SK-N-SH (cell line): ENCODE data around the gene TRIM28. TPM values are rescaled to one million over a fixed set of nuclear protein-coding genes. Genes with fewer than 3 reads are reported as not detected.

Source experiments
- CTCF ChIA-PET: fragments of 300-600, 350-600 bp; formaldehyde crosslinking; extraction: SDS; loops from one replicate; lab custom pipeline; 2021; lab: Yijun Ruan, JAX
- POLR2A ChIA-PET: fragments of 350-600 bp; sonication (Branson Sonifier 250); formaldehyde crosslinking; extraction: SDS; loops from one replicate; lab custom pipeline; 2020; ENCODE audit warnings: antibody characterized with exemption, inconsistent platforms; lab: Yijun Ruan, JAX
- DNase-seq: peaks from one replicate; pipeline ENCODE4 v3.0.0; 2012
- H2AFZ ChIP-seq: fragments of 200-600 bp; sonication (generic); 2 replicates; pipeline ENCODE4 v1.8.1; 2016; ENCODE audit warnings: antibody characterized with exemption, mild to moderate bottlenecking, low read depth
- H3F3A ChIP-seq: fragments of 200-600 bp; sonication (generic); replicated peaks from 2 replicates; pipeline ENCODE3; 2016; ENCODE audit warnings: antibody characterized with exemption, mild to moderate bottlenecking; ENCODE audit not compliant: insufficient read depth
- H3K27ac ChIP-seq, 2 experiments: fragments of 200-500 bp in 1 of 2; fragments of 200-600 bp in 1 of 2; sonication (Bioruptor generic) in 1 of 2; sonication (generic), shearing (Covaris generic) in 1 of 2; 2 replicates each; pipeline versions ENCODE4 v1.5.1 to v1.6.1; 2014 to 2016; ENCODE audit warnings: low read depth in 2 of 2, inconsistent platforms in 1 of 2, low read length in 1 of 2, mild to moderate bottlenecking in 1 of 2, mixed read lengths in 1 of 2
- H3K27me3 ChIP-seq: fragments of 200-600 bp; sonication (generic), shearing (Covaris generic); 2 replicates; pipeline ENCODE4 v1.6.1; 2016; ENCODE audit warnings: mixed run types; ENCODE audit not compliant: insufficient read depth
- H3K36me3 ChIP-seq, 2 experiments: fragments of 200-500 bp in 1 of 2; fragments of 200-600 bp in 1 of 2; sonication (Bioruptor generic) in 1 of 2; sonication (generic) in 1 of 2; replicated peaks in 1 of 2; 2 replicates each; pipeline versions ENCODE3 to v1.5.1; 2014 to 2016; ENCODE audit warnings: low read length in 1 of 2, mild to moderate bottlenecking in 1 of 2; ENCODE audit not compliant: insufficient read depth in 2 of 2, control insufficient read depth in 1 of 2
- H3K4me1 ChIP-seq, 2 experiments: fragments of 200-500 bp in 1 of 2; fragments of 200-600 bp in 1 of 2; sonication (Bioruptor generic) in 1 of 2; sonication (generic), shearing (Covaris generic) in 1 of 2; 2 replicates each; pipeline versions ENCODE4 v1.5.1 to v1.6.1; 2014 to 2016; ENCODE audit warnings: low read depth in 1 of 2, low read length in 1 of 2, mixed run types in 1 of 2; ENCODE audit not compliant: insufficient read depth in 2 of 2, control insufficient read depth in 1 of 2
- H3K4me2 ChIP-seq: fragments of 200-600 bp; sonication (generic), shearing (Covaris generic); 2 replicates; pipeline ENCODE4 v1.6.1; 2017; ENCODE audit warnings: mixed run types
- H3K4me3 ChIP-seq, 2 experiments: fragments of 200-500 bp in 1 of 2; fragments of 200-600 bp in 1 of 2; sonication (Bioruptor generic) in 1 of 2; sonication (generic), shearing (Covaris generic) in 1 of 2; 2 replicates each; pipeline versions ENCODE4 v1.5.1 to v1.8.1; 2014 to 2016; ENCODE audit warnings: low read depth in 2 of 2, inconsistent platforms in 1 of 2, low read length in 1 of 2, mild to moderate bottlenecking in 1 of 2, mixed read lengths in 1 of 2, moderate library complexity in 1 of 2
- H3K79me2 ChIP-seq: fragments of 200-600 bp; sonication (generic); 2 replicates; pipeline ENCODE4 v1.8.1; 2017; ENCODE audit warnings: mild to moderate bottlenecking; ENCODE audit not compliant: insufficient read depth
- H3K9ac ChIP-seq: fragments of 200-600 bp; sonication (generic); 2 replicates; pipeline ENCODE4 v1.6.1; 2017; ENCODE audit warnings: mixed run types
- H3K9me2 ChIP-seq: fragments of 200-600 bp; sonication (generic); 2 replicates; pipeline ENCODE4 v1.6.1; 2017; ENCODE audit warnings: mixed run types
- H3K9me3 ChIP-seq: fragments of 200-600 bp; sonication (generic); 2 replicates; pipeline ENCODE4 v1.6.1; 2017; ENCODE audit warnings: mixed run types, mild to moderate bottlenecking, moderate library complexity
- H4K20me1 ChIP-seq: fragments of 200-600 bp; sonication (generic); 2 replicates; pipeline ENCODE4 v1.6.1; 2017; ENCODE audit warnings: mild to moderate bottlenecking, mixed run types; ENCODE audit not compliant: insufficient read depth
- CHD2 ChIP-seq: fragments of 150-350 bp; IDR thresholded peaks from 2 replicates; pipeline ENCODE4 v1.6.1; 2018; ENCODE audit warnings: low read length; ENCODE audit not compliant: partially characterized antibody
- CTCF ChIP-seq: fragments of 200-600 bp; sonication (generic); IDR thresholded peaks from 2 replicates; pipeline ENCODE4 v1.6.1; 2017; ENCODE audit warnings: antibody characterized with exemption, mild to moderate bottlenecking, moderate library complexity
- ELF1 ChIP-seq: IDR thresholded peaks from 2 replicates; pipeline ENCODE4 v1.4.0; 2012
- EP300 ChIP-seq, 2 experiments: IDR thresholded peaks; 2 replicates each; pipeline versions ENCODE4 v1.4.0 to v1.6.1; 2012; ENCODE audit warnings: borderline replicate concordance in 1 of 2, low read depth in 1 of 2, low read length in 1 of 2
- EZH2phosphoT487 ChIP-seq: fragments of 200-600 bp; sonication (generic); IDR thresholded peaks from 2 replicates; pipeline ENCODE4 v1.6.1; 2017; ENCODE audit warnings: low read depth, mixed run types, mild to moderate bottlenecking, antibody characterized with exemption, moderate library complexity, borderline replicate concordance
- FOSL2 ChIP-seq: IDR thresholded peaks from 2 replicates; pipeline ENCODE4 v1.4.0; 2012; ENCODE audit warnings: low read depth, mild to moderate bottlenecking, moderate library complexity, borderline replicate concordance
- FOXM1 ChIP-seq: IDR thresholded peaks from 2 replicates; pipeline ENCODE4 v1.4.0; 2012; ENCODE audit warnings: low read depth, mild to moderate bottlenecking
- GABPA ChIP-seq: IDR thresholded peaks from 2 replicates; pipeline ENCODE4 v1.4.0; 2012; ENCODE audit warnings: low read depth, mild to moderate bottlenecking
- GATA2 ChIP-seq: sonication (generic); formaldehyde crosslinking; IDR thresholded peaks from 2 replicates; pipeline ENCODE4 v1.5.0; 2020; ENCODE audit warnings: mild to moderate bottlenecking, missing genetic modification reagents
- IRF3 ChIP-seq: fragments of 150-350 bp; IDR thresholded peaks from 2 replicates; pipeline ENCODE4 v1.6.1; 2016; ENCODE audit warnings: mild to moderate bottlenecking, low read depth, low read length
- MAX ChIP-seq: IDR thresholded peaks from 2 replicates; pipeline ENCODE4 v1.4.0; 2012; ENCODE audit warnings: low read depth
- MEF2A ChIP-seq: IDR thresholded peaks from 2 replicates; pipeline ENCODE4 v1.4.0; 2012; ENCODE audit warnings: low read depth, borderline replicate concordance
- MXI1 ChIP-seq: IDR thresholded peaks from 2 replicates; pipeline ENCODE4 v1.6.1; 2012; ENCODE audit warnings: mild to moderate bottlenecking, low read depth, low read length, improper control_type of control experiment
- NFIC ChIP-seq: IDR thresholded peaks from 2 replicates; pipeline ENCODE4 v1.4.0; 2012; ENCODE audit warnings: borderline replicate concordance
- NRF1 ChIP-seq: IDR thresholded peaks from 2 replicates; pipeline ENCODE4 v1.6.1; 2012; ENCODE audit warnings: low read depth, mild to moderate bottlenecking, low read length
- PBX3 ChIP-seq: IDR thresholded peaks from 2 replicates; pipeline ENCODE4; 2012
- POLR2AphosphoS5 ChIP-seq: IDR thresholded peaks from 2 replicates; pipeline ENCODE4 v1.6.1; 2012; ENCODE audit warnings: low read depth, low read length
- RAD21 ChIP-seq: IDR thresholded peaks from 2 replicates; pipeline ENCODE4 v1.6.1; 2012; ENCODE audit warnings: mild to moderate bottlenecking, low read length
- RCOR1 ChIP-seq: fragments of 150-350 bp; IDR thresholded peaks from 2 replicates; pipeline ENCODE4 v1.6.1; 2017; ENCODE audit warnings: antibody characterized with exemption, low read length
- RFX5 ChIP-seq: IDR thresholded peaks from 2 replicates; pipeline ENCODE4 v1.6.1; 2012; ENCODE audit warnings: mild to moderate bottlenecking, improper control_type of control experiment, low read length
- SIN3A ChIP-seq: IDR thresholded peaks from 2 replicates; pipeline ENCODE4 v1.6.1; 2012; ENCODE audit warnings: low read depth, mild to moderate bottlenecking, low read length, moderate library complexity, borderline replicate concordance
- SMC3 ChIP-seq: IDR thresholded peaks from 2 replicates; pipeline ENCODE4 v1.6.1; 2012; ENCODE audit warnings: low read depth, low read length, improper control_type of control experiment
- TAF1 ChIP-seq: IDR thresholded peaks from 2 replicates; pipeline ENCODE4 v1.6.1; 2012; ENCODE audit warnings: low read depth, mild to moderate bottlenecking, low read length, moderate library complexity, borderline replicate concordance
- TCF12 ChIP-seq: IDR thresholded peaks from 2 replicates; pipeline ENCODE4 v1.4.0; 2012
- TEAD4 ChIP-seq: IDR thresholded peaks from 2 replicates; pipeline ENCODE4 v1.4.0; 2012; ENCODE audit warnings: mild to moderate bottlenecking, borderline replicate concordance; ENCODE audit not compliant: insufficient read depth
- USF2 ChIP-seq: fragments of 150-350 bp; IDR thresholded peaks from 2 replicates; pipeline ENCODE4 v1.6.1; 2017; ENCODE audit warnings: antibody characterized with exemption, low read length, low read depth, borderline replicate concordance
- YY1 ChIP-seq: IDR thresholded peaks from 2 replicates; pipeline ENCODE4 v1.4.0; 2012; ENCODE audit warnings: low read depth, mild to moderate bottlenecking
- WGBS: methylation state at CpG from one replicate; pipeline ENCODE4 v1.1.6; 2017; ENCODE audit warnings: low lambda C conversion rate; 5-methylcytosine and 5-hydroxymethylcytosine counted together
- polyA plus RNA-seq, 3 experiments: library from polyadenylated mRNA; depleted of rRNA; stranded (reverse); fragments of >200 nt; gene quantifications; 2 replicates each; pipeline ENCODE4 v1.2.3, GENCODE V29; 2012

TRIM28 gene
- polyA plus RNA-seq, 1 of the 3 experiments (the other 2 are of a cell fraction), result 594 TPM

GRCh38 chr19:58513694-58514563 lies 29.9 kb upstream of the TRIM28 start:
- POLR2A ChIA-PET, result interaction anchor here (1.2 to 1.9 kb wide), 4 partner anchors 30 to 46 kb away, joined by 3 to 10 read pairs (median 5); partner anchors contain the start of genes CHMP2A and TRIM28
- Histone ChIP-seq H3K9me3 (no peaks in the 10 kb centered on the region), H3K27me3 (no peaks in the 10 kb centered on the region), H3K9me2 (no peaks in the 10 kb centered on the region), H3K79me2 (peaks cover 53% of the 10 kb centered on the region), H3K4me2 (peak overlapping the region; percentile 66), H4K20me1 (no peaks in the 10 kb centered on the region; the same call in 1 of the 2 replicates), H3K4me1 (peaks cover 0 to 34% of the 10 kb centered on the region in 2 experiments; a peak in 1 of 4 replicates), H3K27ac (peak overlapping the region; percentile 41 to 85), H3F3A (peaks cover 7% of the 10 kb centered on the region), H3K4me3 (peak overlapping the region; percentile 35 to 47; a peak in 3 of 4 replicates), H2AFZ (no peak overlapping the region), H3K9ac (peak overlapping the region; percentile 32; the same call in 1 of the 2 replicates), H3K36me3 (peaks cover 9 to 28% of the 10 kb centered on the region in 2 experiments)
- WGBS, result 62% methylated on average over 16 of the region's 66 CpGs
- DNase-seq, result peak; percentile 99
- CTCF ChIA-PET, result interaction anchor here (0.6 to 2.4 kb wide), 13 partner anchors 10 to 1151 kb away, joined by 3 to 23 read pairs (median 4); partner anchors contain the start of genes CHMP2A, TRAPPC2B, TRIM28 and ZNF547
- TF ChIP-seq GATA2 (CRISPR knock-in tag) (no peak), RCOR1 (peak; percentile 43; the same call in 1 of the 2 replicates), POLR2AphosphoS5 (peak; percentile 75; the same call in 1 of the 2 replicates), TCF12 (no peak), EZH2phosphoT487 (no peak), SMC3 (peak; percentile 77), SIN3A (peak; percentile 69; the same call in 1 of the 2 replicates), IRF3 (no peak), RAD21 (peak; percentile 69), YY1 (no peak), MXI1 (peak; percentile 90), GABPA (no peak), FOXM1 (no peak), CHD2 (peak; percentile 81), ELF1 (no peak), NFIC (no peak), MAX (peak; percentile 73; the same call in 1 of the 2 replicates), RFX5 (no peak), TEAD4 (no peak), TAF1 (peak; percentile 17; the same call in 1 of the 2 replicates), FOSL2 (no peak), EP300 (IDR thresholded peaks at IDR 0.05; ENCODE audit: borderline replicate concordance in 1 of 2, low read depth in 1 of 2, low read length in 1 of 2) (no peak), MEF2A (no peak), NRF1 (peak; percentile 87), PBX3 (peak; percentile 34; the same call in 1 of the 2 replicates), USF2 (no peak), CTCF (peak; percentile 85)
